GM19463 (cell line): ENCODE measurements around the gene DLST.

ENCODE experiments used
- ATAC-seq: cut with Tn5 transposase; IDR thresholded peaks from one replicate; pipeline ENCODE4 v1.9.1; 2021; ENCODE audit warnings: mild to moderate bottlenecking, moderate library complexity; ENCODE audit not compliant: unreplicated experiment

Gene DLST

DNA sequence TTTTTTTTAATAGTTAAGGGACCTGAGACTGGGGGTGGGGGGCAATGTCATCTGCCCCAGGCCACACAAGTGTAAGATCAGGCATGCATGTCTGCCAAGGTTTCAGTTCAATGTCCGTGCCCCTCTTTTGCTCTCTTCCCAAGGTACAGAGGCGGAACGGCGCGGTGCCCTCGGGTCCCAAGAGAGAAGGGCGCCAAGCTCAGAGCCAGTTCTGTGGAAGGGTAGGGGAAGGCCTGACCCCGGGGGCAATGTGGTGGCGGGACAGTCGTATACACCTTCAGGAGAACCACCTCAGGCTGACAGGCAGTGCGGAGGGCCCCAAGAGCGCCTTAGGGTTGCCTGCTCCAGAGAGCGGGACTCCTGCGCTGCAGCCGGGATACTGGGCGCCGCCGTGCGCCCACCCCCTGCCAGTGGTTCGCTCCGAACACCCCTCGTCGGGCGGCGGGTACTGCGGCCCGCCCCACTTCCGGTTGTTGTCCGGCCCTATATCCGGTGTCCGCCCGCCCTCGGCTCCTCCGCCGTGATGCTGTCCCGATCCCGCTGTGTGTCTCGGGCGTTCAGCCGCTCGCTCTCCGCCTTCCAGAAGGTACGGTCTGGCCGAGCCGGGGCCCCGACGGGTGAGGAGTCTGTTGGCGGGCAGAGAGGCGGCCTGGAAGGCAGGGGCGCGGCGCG is at the start of gene DLST:
Gene DLST, plus strand, starts transcription at position 486 of the 672 bp plus-strand sequence. Its CDS starts 38 bp downstream, at position 524.
- peak; percentile 95 for ATAC-seq

DNA sequence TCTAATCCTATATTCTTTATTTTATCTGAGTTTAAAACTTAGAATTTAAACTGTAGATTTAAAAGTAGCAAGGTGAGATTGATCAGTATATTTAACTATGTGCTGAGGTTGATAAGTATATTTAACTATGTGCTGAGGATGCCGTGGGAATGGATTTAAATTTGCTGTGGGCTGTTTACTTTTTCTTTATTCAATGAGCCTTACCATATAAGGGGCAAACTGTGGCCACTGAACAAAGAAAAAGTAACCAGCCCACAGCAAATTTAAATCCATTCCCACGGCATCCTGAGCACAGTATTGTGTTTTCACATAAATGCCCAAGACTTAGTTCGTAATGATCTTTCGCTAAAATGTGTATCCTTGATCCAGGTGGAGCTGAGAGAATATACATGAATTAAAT is 48.9 kb upstream of the DLST start:
- no peak for ATAC-seq

DNA sequence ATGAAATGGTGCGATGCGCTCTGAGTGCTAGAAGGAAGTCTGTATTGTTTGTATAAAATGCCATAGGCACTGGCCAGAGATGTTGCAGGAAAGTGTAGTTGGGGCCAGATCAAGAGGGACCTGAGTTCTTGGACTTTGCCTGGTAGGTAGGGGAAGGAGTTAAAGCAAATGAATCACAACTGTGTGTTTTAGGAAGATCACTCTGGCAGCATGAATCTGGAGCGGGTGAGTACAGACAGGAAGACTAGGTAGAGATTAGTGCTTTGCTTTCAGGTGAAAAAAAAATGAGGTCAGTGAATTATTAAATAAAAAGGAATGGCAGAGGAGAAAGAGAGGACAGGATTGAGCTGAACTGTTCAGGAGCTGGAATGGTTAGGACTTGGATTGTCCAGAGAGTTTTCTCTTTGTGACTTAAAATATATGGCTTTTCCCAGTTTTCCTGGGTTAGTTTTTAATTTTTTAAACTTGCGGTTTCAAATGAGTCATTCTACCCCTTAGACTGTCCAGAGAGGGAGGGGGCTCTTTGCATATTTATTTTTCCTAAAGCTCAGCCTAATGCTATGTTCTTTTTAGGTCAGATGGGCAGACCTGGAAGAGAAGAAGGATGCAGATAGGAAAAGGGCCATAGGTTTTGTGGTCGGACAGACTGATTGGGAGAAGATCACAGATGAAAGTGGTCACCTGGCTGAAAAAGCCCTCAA is 46.9 kb upstream of the DLST start:
- ATAC-seq = no peak

DNA sequence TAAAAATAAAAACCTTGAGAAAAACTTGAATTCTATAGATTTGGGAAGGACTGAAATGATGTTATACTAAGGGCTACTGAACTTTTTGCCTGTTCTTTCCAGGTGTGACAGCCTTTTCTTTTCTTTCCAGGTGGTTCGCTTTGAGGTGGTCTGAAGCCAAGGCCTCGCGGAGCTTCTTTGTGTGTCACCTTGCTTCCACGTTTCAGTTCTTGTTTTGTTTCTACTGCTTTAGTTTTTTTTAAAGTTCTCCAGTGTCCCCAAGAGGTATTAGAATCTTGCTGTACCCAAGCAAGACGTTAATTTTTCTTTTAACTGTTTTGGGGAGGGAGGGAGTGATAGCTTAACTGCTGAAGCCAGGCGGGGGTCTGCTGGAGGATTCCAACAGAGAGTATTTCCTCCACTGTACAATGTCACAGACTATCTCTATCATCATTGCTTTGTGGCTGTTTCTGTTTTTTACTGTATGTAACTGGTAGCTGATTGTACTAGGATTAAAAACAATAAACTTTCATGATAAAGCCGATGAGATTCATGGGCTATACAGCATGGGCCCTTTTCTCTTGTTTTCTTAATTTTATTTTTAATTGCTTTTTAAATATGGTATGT is 46.0 kb upstream of the DLST start:
- no peak for ATAC-seq

DNA sequence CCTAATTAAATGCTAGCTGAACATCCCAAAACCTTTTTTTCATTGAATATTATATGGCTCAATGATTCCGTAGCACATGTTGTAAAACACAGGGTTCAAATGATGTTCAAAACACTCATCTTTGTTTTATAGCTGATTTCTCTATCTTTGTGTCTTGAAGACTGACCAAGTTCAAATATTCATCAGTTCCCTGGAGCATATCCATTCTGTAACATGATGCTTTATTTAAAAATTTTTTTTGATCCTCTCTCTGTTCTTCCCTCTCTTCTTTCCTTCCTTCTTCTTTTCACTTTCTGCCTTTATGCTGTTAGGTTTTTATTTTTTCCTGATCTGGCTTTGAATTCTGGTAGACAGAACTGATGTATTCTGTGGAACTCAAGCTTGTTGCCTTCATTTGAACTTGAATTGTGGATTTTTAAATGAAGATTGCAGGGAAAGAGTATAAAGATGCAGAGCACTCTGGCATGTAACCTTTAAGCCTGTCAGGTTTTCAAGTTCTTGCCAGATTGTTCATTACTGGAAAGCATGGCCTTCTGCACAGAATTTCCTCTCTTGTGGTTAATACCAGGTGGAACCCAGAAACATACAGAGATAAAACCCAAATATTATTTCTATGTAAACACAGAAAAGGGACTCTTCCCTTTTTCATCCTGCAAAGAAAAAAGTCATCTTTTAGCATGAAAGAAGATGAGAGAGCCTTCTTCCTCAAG is 45.3 kb upstream of the DLST start:
- ATAC-seq = no peak

DNA sequence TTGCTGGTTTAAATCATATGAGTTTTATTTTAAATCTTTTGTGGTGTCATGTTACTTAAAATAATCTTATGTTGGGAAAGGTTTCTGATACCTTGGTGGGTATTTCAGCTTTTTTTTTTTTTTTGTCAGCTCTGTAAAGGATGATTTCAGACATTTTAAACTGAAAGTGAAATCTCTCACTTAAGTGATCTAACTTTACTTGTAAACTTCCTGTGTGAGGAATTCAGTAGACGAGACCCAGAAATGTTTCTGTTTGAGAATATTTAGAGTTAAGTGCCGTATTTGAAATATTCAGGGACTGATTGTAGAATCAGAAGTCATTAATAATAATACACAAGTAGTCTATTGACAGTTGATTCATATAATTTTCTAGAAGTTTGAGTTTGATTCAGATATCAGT is 43.5 kb upstream of the DLST start:
- ATAC-seq = no peak

DNA sequence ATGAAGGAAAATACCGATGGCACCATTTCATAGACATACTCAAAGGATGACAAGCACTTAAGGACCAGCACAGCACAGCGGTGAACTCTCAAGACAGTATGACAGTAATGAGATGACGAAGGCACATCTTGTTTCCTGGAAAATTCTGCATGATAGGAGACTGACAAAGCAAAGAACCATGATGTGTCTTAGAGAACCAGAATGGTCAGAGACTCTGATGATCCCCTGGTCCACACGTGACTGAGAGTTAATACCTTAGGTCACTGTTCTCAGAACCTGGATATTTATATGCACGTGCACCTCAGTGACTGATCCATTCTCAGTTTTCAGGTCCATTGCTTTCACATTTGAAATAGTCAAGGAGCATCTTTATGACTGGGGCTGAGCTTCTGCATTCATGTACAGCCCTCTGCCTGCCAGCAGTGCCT is 41.1 kb upstream of the DLST start:
- ATAC-seq = no peak

DNA sequence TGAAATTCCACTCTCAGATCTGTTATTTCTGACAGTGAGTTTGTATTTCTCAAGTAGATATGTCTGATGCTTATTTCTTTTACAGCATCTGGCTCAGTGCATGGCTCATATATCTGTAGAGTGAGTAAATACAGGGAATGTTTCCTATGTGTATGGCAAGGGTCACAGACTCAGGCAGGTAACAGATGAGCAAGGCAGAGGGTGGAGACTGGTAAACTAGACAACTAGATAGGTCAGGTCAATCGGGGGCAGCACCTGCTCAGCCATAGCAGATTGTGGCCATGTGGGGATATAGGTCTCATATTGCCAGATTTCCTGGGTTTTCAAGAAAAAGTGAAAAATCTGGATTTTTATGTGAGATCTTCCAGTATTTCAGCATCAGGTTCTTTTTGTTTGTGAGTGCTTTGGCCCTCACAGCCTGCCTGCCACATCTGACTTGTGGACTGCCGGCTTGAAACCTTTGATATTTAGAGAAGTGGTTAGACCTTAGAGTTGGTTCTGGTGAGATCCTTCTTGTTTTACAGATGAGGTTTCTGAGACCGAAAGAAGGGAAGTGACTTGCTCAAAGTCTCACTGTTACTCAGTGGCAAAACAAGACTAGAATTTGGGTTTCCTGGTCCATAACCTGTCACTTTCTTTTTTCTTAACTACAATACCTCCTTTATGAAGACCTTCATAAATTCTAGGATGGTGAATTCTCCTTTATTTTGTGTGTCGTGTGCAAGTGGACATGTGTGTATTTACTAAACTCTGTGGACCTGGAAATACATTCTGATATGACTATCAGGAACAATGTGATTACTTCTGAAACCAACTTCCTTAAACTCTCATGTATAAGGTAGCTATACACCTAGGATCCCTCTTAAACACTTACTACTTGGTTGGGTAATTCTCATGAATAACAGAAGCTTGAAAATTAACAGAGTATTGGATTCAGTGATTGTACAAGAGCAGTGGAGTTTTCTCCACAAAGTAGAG is 40.2 kb upstream of the DLST start:
- ATAC-seq = peak; percentile 79

DNA sequence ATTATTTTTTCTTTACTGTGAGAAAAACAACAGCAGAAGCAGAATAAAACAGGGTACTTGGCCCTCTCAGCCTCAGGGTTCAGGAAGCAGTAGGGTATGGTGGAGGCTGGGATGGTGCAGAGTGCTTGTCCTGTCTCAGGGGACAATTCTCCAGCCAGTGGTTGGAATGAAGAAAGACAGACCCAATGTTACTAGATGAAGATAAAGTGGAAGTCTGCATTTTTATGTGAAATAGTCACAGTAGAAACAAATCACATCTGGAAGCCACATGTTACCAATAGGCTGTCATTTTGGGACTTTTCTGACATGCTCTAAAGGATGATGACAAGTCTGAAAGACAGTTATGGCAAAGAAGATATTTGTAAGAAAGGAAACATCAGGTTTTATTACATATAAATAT is 38.1 kb upstream of the DLST start:
- ATAC-seq = no peak

DNA sequence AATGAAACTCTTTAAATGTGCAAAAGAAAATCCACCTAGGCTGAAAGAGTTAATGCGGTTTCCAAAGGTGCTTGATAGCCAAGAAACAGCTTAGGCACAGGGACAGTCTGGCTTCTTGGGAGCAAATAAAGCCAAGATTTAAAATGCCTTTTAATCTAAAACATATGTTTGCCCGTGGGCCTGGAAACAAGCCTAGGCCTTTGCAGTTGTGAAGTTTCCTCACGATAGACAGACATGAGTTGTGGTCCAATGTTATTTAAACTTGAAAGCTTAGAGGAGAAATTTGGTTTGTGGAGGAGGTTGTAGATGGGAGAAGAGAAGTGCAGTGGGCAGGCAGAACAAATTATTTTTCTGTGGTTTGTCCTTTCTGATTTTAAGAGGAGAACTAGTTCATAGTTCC is 35.5 kb upstream of the DLST start:
- no peak for ATAC-seq

DNA sequence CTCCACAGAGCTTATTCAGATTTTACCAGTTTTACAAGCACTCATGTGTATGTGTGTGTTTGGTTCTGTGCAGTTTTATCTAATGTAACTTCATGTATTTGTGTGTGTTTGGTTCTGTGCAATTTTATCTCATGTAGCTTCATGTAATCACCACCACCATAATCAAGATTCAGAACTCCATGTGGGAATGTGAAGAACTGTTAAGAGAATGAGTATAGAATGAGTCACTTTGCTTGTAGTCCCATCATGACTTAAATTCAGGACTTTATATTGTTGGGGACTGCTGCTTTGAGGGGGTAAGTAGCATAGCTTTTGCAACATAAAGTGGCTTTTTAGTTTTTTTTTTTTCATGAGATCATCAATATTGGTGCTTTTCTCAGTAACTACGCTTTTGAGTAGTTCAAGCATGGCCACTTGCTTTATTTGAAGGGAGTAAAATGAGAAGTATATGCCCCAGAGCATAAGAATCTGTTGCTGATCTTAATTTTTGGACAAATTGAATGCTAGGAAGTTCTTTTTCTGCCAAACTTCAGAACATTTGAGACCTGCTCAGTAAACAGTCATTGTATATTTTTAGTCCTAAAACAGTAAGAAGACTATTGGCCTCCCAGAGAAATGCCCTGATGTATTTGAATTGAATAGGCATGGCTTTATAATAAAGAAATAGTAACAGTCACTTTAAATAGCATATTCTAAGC is 34.6 kb upstream of the DLST start:
- no peak for ATAC-seq

DNA sequence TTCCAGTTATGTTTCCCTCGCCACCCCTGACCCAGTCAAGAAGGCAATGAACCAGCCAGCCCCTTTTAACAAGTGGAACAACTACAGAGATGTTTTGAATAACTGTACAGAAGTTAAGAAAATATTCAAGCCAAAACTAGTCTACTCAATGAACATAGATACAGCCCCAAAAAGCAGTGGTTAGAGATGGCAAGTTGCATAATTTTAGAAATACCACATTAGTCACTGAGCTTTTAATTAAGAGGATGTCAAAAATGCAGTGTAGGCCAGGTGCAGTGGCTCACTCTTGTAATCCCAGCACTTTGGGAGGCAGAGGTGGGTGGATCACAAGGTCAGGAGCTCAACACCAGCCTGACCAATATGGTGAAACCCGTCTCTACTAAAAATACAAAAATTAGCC is 32.9 kb upstream of the DLST start:
- no peak for ATAC-seq

DNA sequence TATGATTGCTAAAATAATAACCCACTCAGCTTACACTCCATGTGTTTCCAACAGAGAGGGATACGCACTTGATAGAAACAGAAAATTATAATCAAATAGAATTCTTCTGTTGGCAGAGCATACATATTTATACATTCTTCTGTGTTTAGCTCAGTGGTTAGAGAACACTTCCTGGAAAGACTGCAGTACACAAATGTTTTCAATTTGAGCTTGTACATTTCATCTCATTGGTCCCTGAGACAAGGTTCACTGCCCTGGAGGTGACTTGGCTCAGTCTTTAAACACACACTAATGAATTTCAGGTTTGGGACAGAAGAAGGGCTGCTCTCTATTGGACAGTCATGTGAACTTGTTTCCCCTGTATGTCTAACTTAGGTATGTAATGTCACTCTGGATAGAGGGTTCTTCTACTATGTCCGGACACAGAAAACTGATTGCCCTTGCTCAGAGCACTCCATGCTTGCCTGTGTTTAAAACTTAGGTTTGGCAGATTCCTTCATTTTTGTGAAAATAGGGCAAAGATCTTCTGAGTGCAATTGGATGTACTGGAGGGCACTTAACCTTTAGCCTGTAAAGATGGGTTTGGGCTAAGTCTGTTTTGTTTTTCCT is 28.7 kb upstream of the DLST start:
- no peak for ATAC-seq

DNA sequence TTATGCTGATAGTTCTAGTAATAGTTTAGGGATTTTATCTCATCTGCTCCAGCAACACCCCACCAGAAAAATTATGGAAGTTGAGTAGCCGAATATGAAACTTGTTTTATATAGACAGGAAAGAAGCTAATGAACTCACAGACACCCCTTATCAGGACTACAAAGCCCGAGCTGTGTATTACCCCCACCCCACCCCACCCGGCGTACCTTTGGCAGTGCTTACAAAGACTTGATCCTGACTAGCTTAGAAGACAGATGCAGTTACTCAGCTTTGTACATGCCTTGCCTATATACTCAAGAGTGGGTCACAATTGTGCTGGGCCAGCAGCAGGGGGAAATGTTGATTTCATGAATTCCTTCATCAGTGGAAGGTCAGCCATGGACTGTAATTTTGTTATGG is 28.1 kb upstream of the DLST start:
- ATAC-seq = no peak

DNA sequence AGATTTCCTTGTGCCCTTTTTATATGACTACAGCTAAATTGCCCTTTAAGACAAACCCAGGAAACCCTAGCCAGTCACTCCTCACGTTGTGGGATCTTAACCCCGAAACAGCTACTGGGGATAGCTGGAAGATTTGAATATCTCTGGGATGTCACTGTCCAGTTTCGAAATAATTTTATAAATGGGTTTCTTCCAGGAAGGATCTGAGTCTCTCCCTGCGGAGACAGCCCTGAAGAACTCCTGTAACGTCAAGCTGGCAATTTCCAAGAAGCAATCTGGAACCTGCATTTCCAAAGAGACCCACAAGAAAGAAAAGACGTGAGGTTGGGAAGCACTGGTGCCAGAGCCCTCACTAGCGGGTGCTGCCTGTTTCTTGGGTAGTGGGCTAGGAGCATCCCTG is 26.7 kb upstream of the DLST start:
- ATAC-seq = no peak

DNA sequence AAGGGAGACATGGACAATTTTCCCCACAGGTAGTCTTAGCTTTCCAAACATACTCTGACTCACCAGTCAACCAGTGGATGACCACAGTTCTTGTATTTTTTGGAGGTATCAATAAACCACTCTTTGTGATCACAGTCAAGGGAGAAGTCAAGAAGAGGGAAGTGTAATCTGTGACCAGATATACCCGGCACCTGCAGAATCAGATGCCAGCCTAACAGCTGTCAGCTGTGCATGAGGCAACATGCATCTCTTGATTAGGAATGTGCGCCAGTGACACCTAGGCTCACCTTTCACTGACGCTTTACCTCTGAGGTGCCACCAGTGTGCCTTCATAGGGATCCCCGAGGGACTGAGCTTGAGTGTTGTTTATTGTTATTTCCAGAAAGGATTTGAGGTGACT is 25.8 kb upstream of the DLST start:
- ATAC-seq = no peak

DNA sequence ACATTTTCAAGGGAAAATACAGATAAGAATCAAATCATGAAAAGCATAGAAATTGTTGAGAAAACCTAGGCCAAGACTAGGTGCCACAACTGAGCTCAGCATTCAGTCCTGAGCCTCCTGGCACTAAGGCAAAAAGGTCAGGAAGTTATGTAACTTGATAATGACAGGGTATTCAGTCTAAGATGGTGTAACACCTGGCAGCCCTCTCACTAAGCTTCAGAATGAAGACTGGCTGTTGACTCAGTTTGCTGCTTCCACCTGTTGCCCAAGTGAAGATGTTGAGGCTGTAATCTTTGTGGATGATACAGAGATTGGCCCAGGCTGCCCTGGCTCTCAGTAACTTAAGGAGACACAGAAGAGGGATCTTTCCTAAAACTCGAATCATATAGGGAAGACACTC is 25.4 kb upstream of the DLST start:
- ATAC-seq = no peak

DNA sequence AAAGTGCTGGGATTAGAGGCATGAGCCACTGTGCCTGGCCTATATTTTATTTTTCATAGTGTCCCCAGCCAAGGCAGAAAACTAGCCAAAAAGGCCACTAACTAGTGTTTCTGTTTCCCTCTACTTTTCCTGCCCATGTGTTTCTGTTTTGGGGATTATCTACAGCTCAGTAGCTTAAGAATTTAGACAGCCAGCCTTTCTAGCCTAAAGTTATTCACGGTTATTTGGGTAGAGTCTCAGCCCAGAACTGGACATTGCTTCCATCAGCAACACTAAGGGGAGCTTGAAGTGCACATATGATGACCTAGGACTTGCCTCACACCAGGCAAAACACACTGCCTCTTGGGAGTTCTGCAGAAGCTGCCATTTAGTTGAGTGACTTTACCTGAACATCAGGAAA is 23.7 kb upstream of the DLST start:
- no peak for ATAC-seq

DNA sequence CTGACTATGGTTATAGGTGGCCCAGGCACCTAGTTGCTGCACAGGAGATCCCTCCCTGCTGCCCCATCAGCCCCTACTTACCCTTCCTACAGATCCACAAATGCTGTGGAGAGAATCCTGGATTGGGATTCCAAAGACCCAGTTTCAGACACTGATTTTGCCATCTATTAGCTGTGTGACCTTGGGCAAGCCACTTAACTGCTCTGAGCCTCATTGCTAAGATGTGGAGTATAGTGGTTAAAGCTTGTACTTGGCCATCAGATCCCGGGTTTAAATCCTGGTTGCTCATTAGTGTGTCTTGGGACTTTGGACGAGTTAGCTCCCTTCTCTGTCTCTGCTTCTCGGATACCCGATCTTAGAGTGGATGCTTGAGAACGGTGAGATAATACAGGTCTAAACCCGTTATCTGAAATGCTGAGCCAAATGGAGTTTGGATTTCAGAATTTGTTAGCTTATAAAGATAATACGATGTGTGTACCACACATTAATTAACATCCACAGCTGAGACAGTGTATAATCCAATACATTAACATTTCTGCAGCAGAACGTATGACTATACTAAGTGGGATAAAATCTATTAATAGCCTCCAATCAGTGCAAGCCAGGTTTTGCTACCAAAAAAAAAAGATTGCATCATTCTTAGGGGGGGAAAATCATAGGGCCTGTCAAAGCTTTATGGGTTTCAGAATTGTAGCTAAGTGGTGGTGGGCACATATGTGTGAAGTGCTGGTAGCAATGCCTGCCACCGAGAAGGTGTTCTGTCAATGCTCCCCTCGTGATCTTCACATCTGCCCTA is 21.8 kb upstream of the DLST start:
- ATAC-seq = no peak
